GM12873 (cell line): ENCODE measurements around the gene IRF2.

Experiments
- CTCF ChIP-seq: IDR thresholded peaks from 2 replicates; pipeline ENCODE4 v1.5.1; 2012; ENCODE audit warnings: low read depth, mild to moderate bottlenecking, moderate library complexity, low read length, control low read depth; ENCODE audit not compliant: insufficient read depth; ENCODE audit errors: missing control alignments

The IRF2 gene

GRCh38 chr4:184344899-184345572 lies 129.3 kb downstream of the IRF2 start:
- TF ChIP-seq CTCF, result no peak

- no peak for TF ChIP-seq CTCF
These were observed 129.9 kb downstream of the IRF2 start for GRCh38 chr4:184344435-184344834.

GRCh38 chr4:184343502-184344177 lies 130.7 kb downstream of the IRF2 start:
- no peak for TF ChIP-seq CTCF

- TF ChIP-seq CTCF, result no peak
These were observed 132.0 kb downstream of the IRF2 start for GRCh38 chr4:184342167-184342856.

- no peak for TF ChIP-seq CTCF
These were observed 136.4 kb downstream of the IRF2 start for GRCh38 chr4:184337907-184338306.
